Tibial nerve (tissue), 4 donors: ENCODE data around the gene PDE6D.

Experiments
- CTCF ChIP-seq, 5 experiments: fragments of 200-600 bp in 3 of 5; fragments of 450-650 bp in 2 of 5; sonication (generic) in 3 of 5; IDR thresholded peaks; one replicate each; pipeline ENCODE4 v1.5.1; 2016 to 2019; ENCODE audit warnings: antibody characterized with exemption in 5 of 5, mild to moderate bottlenecking in 3 of 5, moderate library complexity in 2 of 5
- EP300 ChIP-seq, 2 donors: sonication (generic); formaldehyde crosslinking; IDR thresholded peaks; one replicate each; pipeline ENCODE4 v1.6.1; 2017; ENCODE audit warnings: antibody characterized with exemption in 2 of 2, mild to moderate bottlenecking in 1 of 2
- POLR2A ChIP-seq, 2 donors: fragments of 450-650 bp; IDR thresholded peaks; one replicate each; pipeline ENCODE4 v1.6.1; 2017; ENCODE audit warnings: antibody characterized with exemption in 2 of 2, mild to moderate bottlenecking in 2 of 2, moderate library complexity in 2 of 2

GRCh38 chr2:231820786-231821303 lies 39.8 kb upstream of the PDE6D start:
- no peak for TF ChIP-seq POLR2A (IDR thresholded peaks at IDR 0.05)
- no peak for TF ChIP-seq CTCF (IDR thresholded peaks at IDR 0.05)
- TF ChIP-seq EP300 (IDR thresholded peaks at IDR 0.05), result no peak
